Stomach (tissue), 9 donors: Measurements from ENCODE around the gene NAT16. TPM values are rescaled to one million over a fixed set of nuclear protein-coding genes. Genes with fewer than 3 reads are reported as not detected.

Source experiments
- DNase-seq, 2 donors: peaks; one replicate each; pipeline versions ENCODE4 v3.0.0 to v3.0.0-alpha.2; 2013 to 2019
- H3K27ac ChIP-seq, 5 donors: fragments of 200-600 bp in 4 of 5; sonication (generic) in 4 of 5; one replicate each; pipeline ENCODE4 v1.5.1; 2013 to 2019; ENCODE audit warnings: mild to moderate bottlenecking in 1 of 5, moderate library complexity in 1 of 5
- H3K27me3 ChIP-seq, 3 donors: fragments of 200-600 bp; sonication (generic); one replicate each; pipeline ENCODE4 v1.5.1; 2017 to 2019; ENCODE audit warnings: mixed run types in 1 of 3
- H3K36me3 ChIP-seq, 4 donors: fragments of 200-600 bp; sonication (generic); 1 replicate in 3 of 4; 2 replicates in 1 of 4; pipeline ENCODE4 v1.5.1; 2016 to 2019
- H3K4me1 ChIP-seq, 4 donors: fragments of 200-600 bp; sonication (generic); one replicate each; pipeline ENCODE4 v1.5.1; 2016 to 2019
- H3K4me3 ChIP-seq, 4 donors: fragments of 200-600 bp; sonication (generic) in 3 of 4; one replicate each; pipeline ENCODE4 v1.5.1; 2016 to 2019; ENCODE audit warnings: mild to moderate bottlenecking in 1 of 4
- H3K9me3 ChIP-seq, 4 donors: fragments of 200-600 bp; sonication (generic); one replicate each; pipeline ENCODE4 v1.5.1; 2016 to 2019
- EP300 ChIP-seq: sonication (generic); formaldehyde crosslinking; IDR thresholded peaks from one replicate; pipeline ENCODE4 v1.6.1; 2017; ENCODE audit warnings: antibody characterized with exemption
- POLR2A ChIP-seq, 4 donors: fragments of 450-650 bp; IDR thresholded peaks; one replicate each; pipeline ENCODE4 v1.6.1; 2016; ENCODE audit warnings: antibody characterized with exemption in 4 of 4, control low read depth in 2 of 4, mild to moderate bottlenecking in 1 of 4, moderate library complexity in 1 of 4
- POLR2AphosphoS5 ChIP-seq, 3 donors: sonication (generic); formaldehyde crosslinking; IDR thresholded peaks; one replicate each; pipeline ENCODE4 v1.6.1; 2016; ENCODE audit warnings: antibody characterized with exemption in 3 of 3
- WGBS, 5 donors: extraction: QIAGEN DNeasy Blood & Tissue Kit in 3 of 5; methylation state at CpG; one replicate each; pipeline versions ENCODE4 v1.1.5 to v1.1.7; 2013 to 2018; 5-methylcytosine and 5-hydroxymethylcytosine counted together
- intact Hi-C: fragments of 100-400 bp; cut with DNase I; formaldehyde crosslinking; loops from one replicate; pipeline ENCODE4 v1.15.1; 2023; ENCODE audit warnings: low total_unique reads
- polyA plus RNA-seq, 3 donors: library from polyadenylated mRNA; stranded (reverse); fragments of 200-250 nt; gene quantifications; one replicate each; pipeline ENCODE4 v1.2.3, GENCODE V29; 2013
- total RNA-seq, 5 donors: library from RNA; depleted of rRNA; stranded (reverse); fragments of >200 nt; gene quantifications; one replicate each; pipeline versions ENCODE4 v1.1.0 to v1.2.3, GENCODE V29; 2014 to 2016
- TF ChIP-seq, protein P1 (sequence below), 7 experiments: fragments of 450-650 bp in 4 of 7; fragments of 200-600 bp in 3 of 7; sonication (generic) in 3 of 7; IDR thresholded peaks; one replicate each; pipeline ENCODE4 v1.5.1; 2016 to 2019; ENCODE audit warnings: antibody characterized with exemption in 7 of 7, control low read depth in 2 of 7, mild to moderate bottlenecking in 1 of 7
- donor health status: healthy with polysubstance abuse.
- donor health status: Bipolar disorder and iron deficiency.
- donor health status: healthy.

The NAT16 gene
- total and polyA plus RNA-seq, 8 donors = 0.05 TPM; not detected in 7

DNA sequence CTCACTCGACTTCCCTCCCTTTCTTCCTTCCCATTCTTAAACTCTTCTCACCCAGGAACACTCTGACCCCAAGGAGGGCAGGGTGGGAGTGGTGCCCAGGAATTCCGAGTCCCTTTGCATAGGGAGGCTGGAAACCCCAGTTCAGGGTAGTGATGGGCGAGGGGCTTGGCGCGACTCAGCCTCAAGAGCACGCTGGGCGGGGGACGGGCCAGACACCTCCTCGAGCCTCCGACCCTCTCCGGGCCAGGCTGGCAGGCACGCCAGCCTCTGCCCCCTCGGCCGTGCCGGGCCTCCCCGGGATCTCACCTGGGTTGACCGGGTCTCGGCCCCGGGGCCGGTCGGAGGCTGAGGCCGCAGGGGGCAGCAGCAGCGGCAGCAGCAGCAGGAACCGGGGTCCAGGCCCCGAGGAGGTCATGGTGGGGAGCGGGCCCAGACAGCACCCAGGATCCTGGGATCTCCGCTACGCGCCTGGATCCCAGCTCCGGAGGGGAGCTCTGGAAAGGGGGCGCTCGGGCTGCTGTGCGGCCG, 36.8 kb upstream of the NAT16 start:
- H3K9me3 ChIP-seq = no peaks in the 10 kb centered on the region
- peak overlapping the region; percentile 92 to 96 (median 94) for H3K27ac ChIP-seq
- TF ChIP-seq, protein P1, sequence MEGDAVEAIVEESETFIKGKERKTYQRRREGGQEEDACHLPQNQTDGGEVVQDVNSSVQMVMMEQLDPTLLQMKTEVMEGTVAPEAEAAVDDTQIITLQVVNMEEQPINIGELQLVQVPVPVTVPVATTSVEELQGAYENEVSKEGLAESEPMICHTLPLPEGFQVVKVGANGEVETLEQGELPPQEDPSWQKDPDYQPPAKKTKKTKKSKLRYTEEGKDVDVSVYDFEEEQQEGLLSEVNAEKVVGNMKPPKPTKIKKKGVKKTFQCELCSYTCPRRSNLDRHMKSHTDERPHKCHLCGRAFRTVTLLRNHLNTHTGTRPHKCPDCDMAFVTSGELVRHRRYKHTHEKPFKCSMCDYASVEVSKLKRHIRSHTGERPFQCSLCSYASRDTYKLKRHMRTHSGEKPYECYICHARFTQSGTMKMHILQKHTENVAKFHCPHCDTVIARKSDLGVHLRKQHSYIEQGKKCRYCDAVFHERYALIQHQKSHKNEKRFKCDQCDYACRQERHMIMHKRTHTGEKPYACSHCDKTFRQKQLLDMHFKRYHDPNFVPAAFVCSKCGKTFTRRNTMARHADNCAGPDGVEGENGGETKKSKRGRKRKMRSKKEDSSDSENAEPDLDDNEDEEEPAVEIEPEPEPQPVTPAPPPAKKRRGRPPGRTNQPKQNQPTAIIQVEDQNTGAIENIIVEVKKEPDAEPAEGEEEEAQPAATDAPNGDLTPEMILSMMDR (IDR thresholded peaks at IDR 0.05) = no peak
- TF ChIP-seq POLR2A (IDR thresholded peaks at IDR 0.05) = no peak
- no peak for TF ChIP-seq POLR2AphosphoS5 (IDR thresholded peaks at IDR 0.05)
- TF ChIP-seq EP300 = no peak
- H3K4me3 ChIP-seq = peak overlapping the region; percentile 78 to 98 (median 82)
- peak in 1 of 2 donors; percentile 55 for DNase-seq
- intact Hi-C loops = no loop called here
- 0 to 8% (median 1%) methylated on average over 16 to 34 of the region's 34 CpGs for WGBS, 5 donors
- no peaks in the 10 kb centered on the region for H3K27me3 ChIP-seq
- H3K36me3 ChIP-seq = peaks cover 24 to 47% (median 44%) of the 10 kb centered on the region in 4 donors
- peaks cover 29 to 56% (median 45%) of the 10 kb centered on the region in 4 donors for H3K4me1 ChIP-seq

DNA sequence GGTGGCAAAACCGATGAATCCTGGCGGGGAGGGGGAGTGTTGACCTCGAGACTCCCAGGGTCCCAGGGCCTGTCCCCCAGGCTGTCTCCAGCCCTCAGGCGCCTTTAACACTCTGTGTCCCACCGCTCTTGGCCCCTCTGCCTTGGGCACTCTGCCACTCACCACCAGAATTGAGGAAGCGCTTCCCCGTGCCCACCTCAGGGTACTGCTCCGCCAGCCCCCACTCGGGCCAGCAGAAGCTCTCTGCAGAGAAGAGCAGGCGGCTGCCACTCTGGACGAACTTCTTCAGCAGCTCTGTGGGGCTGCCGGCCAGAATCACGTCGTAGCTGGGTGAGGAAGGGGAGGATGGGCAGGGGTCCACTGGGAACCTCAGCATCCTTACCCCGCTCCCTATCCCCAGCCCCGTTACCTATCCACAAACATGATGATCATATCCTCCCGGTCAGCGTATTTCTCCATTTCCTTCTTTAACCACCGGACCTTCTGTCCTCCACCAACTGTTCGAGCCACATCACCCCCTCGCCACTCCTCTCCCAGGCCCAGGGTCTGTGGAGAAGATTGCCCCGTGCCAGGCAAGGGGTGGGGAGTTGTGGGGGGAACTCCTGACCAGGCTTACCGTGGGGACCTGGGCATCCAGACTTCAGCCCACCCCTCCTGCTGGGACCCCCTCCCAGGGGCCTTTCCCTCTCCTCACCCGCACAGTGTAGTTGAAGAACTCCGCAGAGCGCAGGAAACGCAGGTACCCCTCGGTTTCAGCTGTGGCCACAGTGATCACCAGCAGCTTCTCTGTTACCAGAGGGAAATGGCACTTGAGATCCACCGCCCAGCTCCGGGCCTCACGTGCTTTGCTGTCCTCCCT, 36.1 kb upstream of the NAT16 start:
- DNase-seq = no peak
- intact Hi-C loops = no loop called here

DNA sequence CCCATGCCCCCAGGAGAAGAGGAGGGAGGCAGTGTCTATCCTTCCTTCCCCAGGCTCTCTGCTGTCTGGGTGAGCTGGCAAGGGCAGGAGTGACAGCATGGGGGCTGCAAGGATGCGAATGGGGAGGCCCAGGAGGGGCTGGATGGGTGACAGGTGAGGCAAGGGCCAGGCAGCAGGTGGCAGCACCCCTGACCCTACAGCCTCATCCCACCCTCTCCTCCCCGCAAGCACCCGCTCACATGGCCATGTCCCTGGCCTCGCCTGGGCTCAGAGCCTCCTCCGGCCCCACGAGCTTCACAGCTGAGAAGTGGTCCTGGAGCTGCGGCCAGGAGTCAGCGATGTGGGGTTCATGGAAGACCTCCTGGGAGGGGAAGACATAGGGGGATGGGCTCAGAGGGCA, 31.9 kb upstream of the NAT16 start:
- 81 to 98% (median 92%) methylated on average over 6 to 8 of the region's 8 CpGs for WGBS, 5 donors
- intact Hi-C loops = no loop called here
- no peak for DNase-seq
- no peak overlapping the region for H3K4me3 ChIP-seq
- no peaks in the 10 kb centered on the region for H3K9me3 ChIP-seq
- peaks cover 11 to 23% (median 12%) of the 10 kb centered on the region in 4 donors for H3K4me1 ChIP-seq
- peaks cover 59 to 90% (median 88%) of the 10 kb centered on the region in 4 donors for H3K36me3 ChIP-seq
- H3K27ac ChIP-seq = no peak overlapping the region
- H3K27me3 ChIP-seq = no peaks in the 10 kb centered on the region
- no peak for TF ChIP-seq POLR2A (IDR thresholded peaks at IDR 0.05)
- TF ChIP-seq, protein P1 (IDR thresholded peaks at IDR 0.05) = no peak
- TF ChIP-seq EP300 = no peak
- no peak for TF ChIP-seq POLR2AphosphoS5 (IDR thresholded peaks at IDR 0.05)

More for the DNA sequence above, 36.1 kb upstream of the NAT16 start:
- peak overlapping the region in 4 of 5 donors; percentile 92 to 96 (median 93) for H3K27ac ChIP-seq
- H3K4me1 ChIP-seq = peaks cover 29 to 53% (median 42%) of the 10 kb centered on the region in 4 donors
- peaks cover 31 to 48% (median 46%) of the 10 kb centered on the region in 4 donors for H3K36me3 ChIP-seq
- peak overlapping the region; percentile 78 to 98 (median 82) for H3K4me3 ChIP-seq
- H3K27me3 ChIP-seq = no peaks in the 10 kb centered on the region
- 62 to 69% (median 65%) methylated on average over 30 to 31 of the region's 31 CpGs for WGBS, 5 donors
- TF ChIP-seq POLR2A (IDR thresholded peaks at IDR 0.05) (no peak), POLR2AphosphoS5 (IDR thresholded peaks at IDR 0.05) (no peak), EP300 (no peak)
- TF ChIP-seq, protein P1 (IDR thresholded peaks at IDR 0.05) = no peak
- no peaks in the 10 kb centered on the region for H3K9me3 ChIP-seq

DNA sequence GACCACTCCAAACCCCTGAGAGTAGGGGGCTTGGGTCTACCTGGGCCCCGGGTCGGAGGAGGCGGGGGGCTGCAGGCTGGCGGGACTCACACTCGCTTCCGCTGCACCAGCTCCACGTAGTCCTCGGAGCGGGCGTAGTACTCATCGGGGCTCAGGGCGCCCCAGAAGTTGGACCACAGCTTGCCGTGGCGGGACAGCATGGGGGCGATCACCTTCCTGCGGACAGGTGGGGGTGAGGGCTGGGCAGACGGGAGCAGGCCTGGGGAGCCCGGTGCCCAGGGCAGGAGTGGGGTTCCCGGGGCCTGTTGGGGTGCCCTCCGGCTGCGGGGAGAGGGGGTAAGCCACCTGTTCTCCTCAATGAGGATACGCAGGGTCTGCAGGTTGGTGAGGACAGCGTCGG, 31.4 kb upstream of the NAT16 start:
- 94 to 98% (median 98%) methylated on average over 3 to 24 of the region's 24 CpGs for WGBS, 5 donors
- H3K36me3 ChIP-seq = peaks cover 59 to 95% (median 94%) of the 10 kb centered on the region in 4 donors
- H3K27ac ChIP-seq = no peak overlapping the region
- intact Hi-C loops = no loop called here
- TF ChIP-seq POLR2A (IDR thresholded peaks at IDR 0.05) = no peak
- no peak for TF ChIP-seq EP300
- TF ChIP-seq, protein P1 (IDR thresholded peaks at IDR 0.05) = no peak
- TF ChIP-seq POLR2AphosphoS5 (IDR thresholded peaks at IDR 0.05) = no peak
- no peaks in the 10 kb centered on the region for H3K27me3 ChIP-seq
- H3K4me3 ChIP-seq = no peak overlapping the region
- DNase-seq = no peak
- H3K4me1 ChIP-seq = peaks cover 6 to 18% (median 8%) of the 10 kb centered on the region in 4 donors
- H3K9me3 ChIP-seq = no peaks in the 10 kb centered on the region
